T-helper 17 cell (primary cell): ENCODE measurements around the gene DCDC2C. TPM values are rescaled to one million over a fixed set of nuclear protein-coding genes. Genes with fewer than 3 reads are reported as not detected.

Experiments
- ATAC-seq: fragments of 150-1000 bp; cut with Tn5 transposase; 2 replicates; pipeline ENCODE4 v1.10.0; 2021; ENCODE audit warnings: mild to moderate bottlenecking, moderate library complexity
- DNase-seq, 3 donors: peaks; one replicate each; pipeline versions ENCODE4 v3.0.0 to v3.0.0-alpha.2; 2020 to 2021
- H3K9me3 ChIP-seq: one replicate; pipeline ENCODE4 v1.7.0; 2013; ENCODE audit warnings: low read length, mild to moderate bottlenecking; ENCODE audit not compliant: control insufficient read depth, poor library complexity, severe bottlenecking
- H3K27ac Mint-ChIP-seq: one replicate; pipeline ENCODE4 v1.8.0; 2022; ENCODE audit warnings: mild to moderate bottlenecking, moderate library complexity, mixed read lengths
- H3K27me3 Mint-ChIP-seq: one replicate; pipeline ENCODE4 v1.8.0; 2022; ENCODE audit warnings: mixed read lengths
- H3K36me3 Mint-ChIP-seq: one replicate; pipeline ENCODE4 v1.8.0; 2022; ENCODE audit warnings: low read depth, mixed read lengths
- H3K4me1 Mint-ChIP-seq: one replicate; pipeline ENCODE4 v1.8.0; 2022; ENCODE audit warnings: mild to moderate bottlenecking, mixed read lengths
- H3K4me3 Mint-ChIP-seq: one replicate; pipeline ENCODE4 v1.8.0; 2022; ENCODE audit warnings: mild to moderate bottlenecking, moderate library complexity, mixed read lengths
- total RNA-seq, 4 donors: library from RNA in 2 of 4; stranded (reverse) in 2 of 4; gene quantifications; one replicate each; pipeline ENCODE4 v1.2.3 and lab custom pipeline; 2022 to 2026

Gene DCDC2C
- total RNA-seq, 2 donors from 2014 or later, result not detected

GRCh38 chr2:3749201-3749600 lies 45.8 kb downstream of the DCDC2C start:
- no peaks in the 10 kb centered on the region for H3K36me3 Mint-ChIP-seq
- no peaks in the 10 kb centered on the region for H3K9me3 ChIP-seq
- H3K27me3 Mint-ChIP-seq, result peaks cover 27% of the 10 kb centered on the region
- H3K27ac Mint-ChIP-seq, result no peak overlapping the region
- no peak overlapping the region for H3K4me3 Mint-ChIP-seq
- no peaks in the 10 kb centered on the region for H3K4me1 Mint-ChIP-seq
- ATAC-seq (no peak), DNase-seq (no peak)

- no peak overlapping the region for H3K27ac Mint-ChIP-seq
- no peak overlapping the region for H3K4me3 Mint-ChIP-seq
- ATAC-seq, result no peak
- H3K4me1 Mint-ChIP-seq, result no peaks in the 10 kb centered on the region
- H3K27me3 Mint-ChIP-seq, result peaks cover 22% of the 10 kb centered on the region
- no peaks in the 10 kb centered on the region for H3K36me3 Mint-ChIP-seq
- no peaks in the 10 kb centered on the region for H3K9me3 ChIP-seq
- DNase-seq, result no peak
Measured at GRCh38 chr2:3751251-3751650, 47.9 kb downstream of the DCDC2C start.

GRCh38 chr2:3751806-3752205 lies 48.4 kb downstream of the DCDC2C start:
- Mint-ChIP-seq H3K27ac (no peak overlapping the region), H3K36me3 (no peaks in the 10 kb centered on the region), H3K4me3 (no peak overlapping the region), H3K4me1 (no peaks in the 10 kb centered on the region), H3K27me3 (peaks cover 22% of the 10 kb centered on the region)
- ATAC-seq, result no peak
- H3K9me3 ChIP-seq, result no peaks in the 10 kb centered on the region
- DNase-seq, result no peak

GRCh38 chr2:3752376-3752775 lies 49.0 kb downstream of the DCDC2C start:
- Mint-ChIP-seq H3K27me3 (peaks cover 22% of the 10 kb centered on the region), H3K27ac (no peak overlapping the region), H3K4me1 (no peaks in the 10 kb centered on the region), H3K36me3 (no peaks in the 10 kb centered on the region), H3K4me3 (no peak overlapping the region)
- no peaks in the 10 kb centered on the region for H3K9me3 ChIP-seq
- no peak for DNase-seq
- ATAC-seq, result no peak

GRCh38 chr2:3753561-3753960 lies 50.2 kb downstream of the DCDC2C start:
- no peak overlapping the region for H3K4me3 Mint-ChIP-seq
- ATAC-seq (no peak), DNase-seq (no peak)
- H3K4me1 Mint-ChIP-seq, result no peaks in the 10 kb centered on the region
- no peak overlapping the region for H3K27ac Mint-ChIP-seq
- peaks cover 15% of the 10 kb centered on the region for H3K27me3 Mint-ChIP-seq
- H3K9me3 ChIP-seq, result no peaks in the 10 kb centered on the region
- no peaks in the 10 kb centered on the region for H3K36me3 Mint-ChIP-seq

- Mint-ChIP-seq H3K4me3 (no peak overlapping the region), H3K27ac (no peak overlapping the region), H3K27me3 (peaks cover 19% of the 10 kb centered on the region), H3K4me1 (no peaks in the 10 kb centered on the region), H3K36me3 (no peaks in the 10 kb centered on the region)
- H3K9me3 ChIP-seq, result no peaks in the 10 kb centered on the region
- ATAC-seq (no peak), DNase-seq (no peak)
Measured at GRCh38 chr2:3754280-3754679, 50.9 kb downstream of the DCDC2C start.

GRCh38 chr2:3754795-3755194 lies 51.4 kb downstream of the DCDC2C start:
- Mint-ChIP-seq H3K4me3 (no peak overlapping the region), H3K36me3 (no peaks in the 10 kb centered on the region), H3K27me3 (peaks cover 22% of the 10 kb centered on the region), H3K27ac (no peak overlapping the region), H3K4me1 (no peaks in the 10 kb centered on the region)
- no peak for ATAC-seq
- DNase-seq, result no peak
- no peaks in the 10 kb centered on the region for H3K9me3 ChIP-seq

GRCh38 chr2:3755277-3755676 lies 51.9 kb downstream of the DCDC2C start:
- Mint-ChIP-seq H3K4me3 (no peak overlapping the region), H3K27ac (no peak overlapping the region), H3K27me3 (peaks cover 26% of the 10 kb centered on the region), H3K4me1 (no peaks in the 10 kb centered on the region), H3K36me3 (no peaks in the 10 kb centered on the region)
- ATAC-seq (no peak), DNase-seq (no peak)
- H3K9me3 ChIP-seq, result no peaks in the 10 kb centered on the region

- peaks cover 18% of the 10 kb centered on the region for H3K27me3 Mint-ChIP-seq
- no peaks in the 10 kb centered on the region for H3K4me1 Mint-ChIP-seq
Measured at GRCh38 chr2:3756306-3756705, 52.9 kb downstream of the DCDC2C start.

GRCh38 chr2:3758906-3759305 lies 55.5 kb downstream of the DCDC2C start:
- H3K9me3 ChIP-seq, result no peaks in the 10 kb centered on the region
- no peaks in the 10 kb centered on the region for H3K4me1 Mint-ChIP-seq
- H3K4me3 Mint-ChIP-seq, result no peak overlapping the region
- H3K27me3 Mint-ChIP-seq, result peaks cover 13% of the 10 kb centered on the region
- no peaks in the 10 kb centered on the region for H3K36me3 Mint-ChIP-seq
- H3K27ac Mint-ChIP-seq, result no peak overlapping the region
- DNase-seq, result no peak
- no peak for ATAC-seq

More at GRCh38 chr2:3756306-3756705, 52.9 kb downstream of the DCDC2C start:
- no peaks in the 10 kb centered on the region for H3K36me3 Mint-ChIP-seq
- ATAC-seq (no peak), DNase-seq (no peak)
- no peak overlapping the region for H3K4me3 Mint-ChIP-seq
- no peak overlapping the region for H3K27ac Mint-ChIP-seq
- H3K9me3 ChIP-seq, result no peaks in the 10 kb centered on the region

GRCh38 chr2:3759331-3759730 lies 56.0 kb downstream of the DCDC2C start:
- peaks cover 13% of the 10 kb centered on the region for H3K27me3 Mint-ChIP-seq

GRCh38 chr2:3759761-3760160 lies 56.4 kb downstream of the DCDC2C start:
- H3K9me3 ChIP-seq, result no peaks in the 10 kb centered on the region
- no peak for ATAC-seq
- H3K4me3 Mint-ChIP-seq, result no peak overlapping the region

More at GRCh38 chr2:3759331-3759730, 56.0 kb downstream of the DCDC2C start:
- no peaks in the 10 kb centered on the region for H3K9me3 ChIP-seq
- H3K27ac Mint-ChIP-seq, result no peak overlapping the region
- H3K4me3 Mint-ChIP-seq, result no peak overlapping the region
- no peaks in the 10 kb centered on the region for H3K36me3 Mint-ChIP-seq
- ATAC-seq (no peak), DNase-seq (no peak)
- H3K4me1 Mint-ChIP-seq, result no peaks in the 10 kb centered on the region

GRCh38 chr2:3761272-3761671 lies 57.9 kb downstream of the DCDC2C start:
- peaks cover 13% of the 10 kb centered on the region for H3K27me3 Mint-ChIP-seq
- H3K36me3 Mint-ChIP-seq, result no peaks in the 10 kb centered on the region
- ATAC-seq (no peak), DNase-seq (no peak)
- no peaks in the 10 kb centered on the region for H3K9me3 ChIP-seq
- H3K4me1 Mint-ChIP-seq, result no peaks in the 10 kb centered on the region
- H3K4me3 Mint-ChIP-seq, result no peak overlapping the region
- H3K27ac Mint-ChIP-seq, result no peak overlapping the region

More at GRCh38 chr2:3759761-3760160, 56.4 kb downstream of the DCDC2C start:
- H3K27ac Mint-ChIP-seq, result no peak overlapping the region
- no peaks in the 10 kb centered on the region for H3K4me1 Mint-ChIP-seq
- H3K36me3 Mint-ChIP-seq, result no peaks in the 10 kb centered on the region
- peaks cover 13% of the 10 kb centered on the region for H3K27me3 Mint-ChIP-seq
- no peak for DNase-seq

- Mint-ChIP-seq H3K36me3 (no peaks in the 10 kb centered on the region), H3K4me3 (no peak overlapping the region), H3K4me1 (no peaks in the 10 kb centered on the region), H3K27me3 (peaks cover 13% of the 10 kb centered on the region), H3K27ac (no peak overlapping the region)
- ATAC-seq (no peak), DNase-seq (no peak)
- no peaks in the 10 kb centered on the region for H3K9me3 ChIP-seq
Measured at GRCh38 chr2:3762771-3763447, 59.5 kb downstream of the DCDC2C start.
